Stimulated activated CD4-positive, alpha-beta T cell treated with anti-CD3 and anti-CD28 coated beads, Interleukin-2, amount 100 ng/mL, for 4 hours (primary cell): Measurements from ENCODE around the gene GPN3.
"Not testable (repeated sequence)": the region's sequence is repeated elsewhere in the genome, so short reads cannot be mapped to it uniquely, and the experiment has no call there.

ENCODE experiments used
- DNase-seq: peaks from one replicate; pipeline ENCODE4 v3.0.0-alpha.2; 2020; ENCODE audit warnings: low read depth

GPN3 gene

GRCh38 chr12:110444455-110444854, 23.6 kb downstream of the GPN3 start:
- no peak for DNase-seq

GRCh38 chr12:110436231-110436630, 31.8 kb downstream of the GPN3 start:
- DNase-seq, result no peak

GRCh38 chr12:110431957-110432587, 36.0 kb downstream of the GPN3 start:
- no peak for DNase-seq

GRCh38 chr12:110429676-110430075, 38.4 kb downstream of the GPN3 start:
- DNase-seq, result not testable (repeated sequence)

GRCh38 chr12:110426406-110426805, 41.7 kb downstream of the GPN3 start:
- DNase-seq, result no peak

GRCh38 chr12:110424237-110424636, 43.8 kb downstream of the GPN3 start:
- DNase-seq, result no peak

- DNase-seq, result no peak
Measured at GRCh38 chr12:110421701-110422100, 46.4 kb downstream of the GPN3 start.

DNA sequence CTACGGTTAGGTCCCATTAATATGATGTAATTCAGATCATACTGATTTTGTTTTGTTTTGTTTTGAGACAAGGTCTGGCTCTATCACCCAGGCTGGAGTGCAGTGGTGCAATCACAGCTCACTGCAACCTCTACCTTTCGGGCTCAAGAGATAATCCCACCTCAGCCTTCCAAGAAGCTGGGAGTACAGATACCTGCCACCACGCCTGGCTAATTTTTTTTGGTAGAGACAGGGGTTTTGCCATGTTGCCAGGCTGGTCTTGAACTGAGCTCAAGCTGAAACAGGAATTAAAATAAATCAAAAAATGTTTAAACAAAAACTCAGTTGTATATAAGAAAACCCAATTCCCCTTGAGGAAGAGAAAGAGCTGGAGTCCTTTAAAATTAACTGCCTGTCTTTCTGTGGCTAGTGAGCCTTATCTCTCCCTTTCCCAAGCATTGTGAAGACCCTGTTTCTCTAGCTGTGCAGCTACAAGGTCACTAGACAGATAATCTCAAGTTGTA, 46.8 kb downstream of the GPN3 start:
- DNase-seq, result no peak

DNA sequence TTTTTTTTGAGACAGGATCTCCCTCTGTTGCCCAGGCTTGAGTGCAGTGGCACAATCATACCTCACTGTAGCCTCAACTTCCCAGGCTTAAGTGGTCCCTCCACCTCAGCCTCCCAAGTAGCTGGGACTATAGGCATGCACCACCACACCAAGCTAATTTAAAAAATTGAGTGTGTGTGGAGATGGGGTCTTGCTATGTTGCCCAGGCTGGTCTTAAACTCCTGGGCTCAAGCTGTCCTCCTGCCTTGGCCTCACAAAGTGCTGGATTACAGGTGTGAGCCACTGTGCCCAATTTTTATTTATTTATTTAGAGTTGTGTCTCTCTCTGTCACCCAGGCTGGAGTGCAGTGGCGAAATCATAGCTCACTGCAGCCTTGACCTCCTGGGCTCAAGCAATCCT, 47.4 kb downstream of the GPN3 start:
- DNase-seq, result not testable (repeated sequence)

DNA sequence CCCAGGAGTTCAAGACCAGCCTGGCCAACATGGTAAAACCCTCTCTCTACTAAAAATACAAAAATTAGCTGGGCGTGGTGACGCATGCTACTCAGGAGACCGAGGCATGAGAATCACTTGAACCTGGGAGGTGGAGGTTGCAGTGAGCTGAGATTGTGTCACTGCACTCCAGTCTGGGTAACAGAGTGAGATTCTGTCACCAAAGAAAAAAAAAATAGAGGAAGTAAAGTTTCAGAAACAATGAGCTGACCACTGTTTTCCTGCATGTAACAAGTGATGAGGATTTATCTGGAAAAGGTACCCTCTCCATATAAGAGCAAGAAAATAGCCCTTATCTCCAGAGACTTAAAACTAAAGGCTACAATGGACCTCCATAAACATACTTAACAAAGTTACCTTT, 50.9 kb downstream of the GPN3 start:
- not testable (repeated sequence) for DNase-seq

GRCh38 chr12:110410086-110410485, 58.0 kb downstream of the GPN3 start:
- DNase-seq, result not testable (repeated sequence)

DNA sequence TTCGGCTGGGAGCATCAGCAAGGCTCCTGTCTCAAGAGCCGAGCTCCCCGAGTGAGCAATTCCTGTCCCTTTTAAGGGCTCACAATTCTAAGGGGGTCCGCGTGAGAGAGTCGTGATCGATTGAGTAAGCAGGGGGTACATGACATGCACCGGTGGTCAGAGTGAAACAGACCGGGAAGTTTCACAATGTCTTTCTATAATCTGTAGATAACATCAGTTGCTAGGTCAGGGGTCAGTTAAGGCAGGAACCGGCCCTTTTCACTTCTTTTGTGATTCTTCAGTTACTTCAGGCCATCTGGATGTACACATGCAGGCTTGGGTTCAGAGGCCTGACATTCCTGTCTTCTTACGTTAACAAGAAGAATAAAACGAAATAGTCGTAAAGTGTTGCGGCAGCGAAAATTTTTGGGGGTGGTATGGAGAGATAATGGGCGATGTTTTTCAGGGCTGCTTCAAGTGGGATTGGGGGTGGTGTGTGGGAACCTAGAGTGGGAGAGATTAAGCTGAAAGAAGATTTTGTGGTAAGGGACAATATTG, 62.9 kb downstream of the GPN3 start:
- DNase-seq, result not testable (repeated sequence)

DNA sequence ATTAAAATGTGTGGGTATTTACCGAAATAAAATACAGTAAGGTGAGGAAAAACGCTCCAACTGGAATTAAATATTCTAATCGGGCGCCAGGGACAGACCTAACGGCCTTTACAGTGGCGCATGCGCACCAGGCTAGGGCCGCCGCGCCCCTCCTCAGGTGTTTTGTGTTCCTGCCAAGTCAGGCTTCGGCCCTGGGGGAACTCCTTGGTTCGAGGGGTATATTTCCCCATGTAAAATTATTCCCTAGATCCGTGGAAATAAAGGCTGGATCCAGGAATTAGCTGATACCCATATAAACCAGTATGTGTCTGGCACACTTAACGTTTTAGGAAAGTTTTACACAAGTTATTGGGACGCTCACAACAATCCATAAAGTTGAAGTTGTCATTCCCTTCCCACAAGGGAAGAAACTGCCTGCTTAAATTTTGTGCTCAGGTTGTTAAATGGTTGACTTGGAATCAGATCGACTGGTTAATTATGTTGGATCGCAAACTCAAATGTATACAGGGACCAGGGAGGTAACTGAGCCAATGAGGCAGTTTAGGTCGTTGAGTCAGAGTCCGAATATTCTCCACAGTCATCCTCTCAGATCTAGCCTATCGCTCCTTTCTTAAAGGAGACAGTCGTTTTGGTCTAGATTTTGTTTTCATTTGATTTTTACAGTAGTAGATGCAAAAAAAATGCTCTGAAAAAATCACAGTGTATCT, 63.9 kb downstream of the GPN3 start:
- peak; percentile 70 for DNase-seq

GRCh38 chr12:110403146-110403975, 64.7 kb downstream of the GPN3 start, which contains the start of gene ANAPC7:
TSS of gene ANAPC7 (minus strand) at chr12:110403708. CDS start at chr12:110403627, 81 bp downstream.
- DNase-seq, result peak; percentile 78
